ENCODE results near the gene KRT6C. TPM values are rescaled to one million over a fixed set of nuclear protein-coding genes. Genes with fewer than 3 reads are reported as not detected.

KRT6C gene
- polyA plus RNA-seq, 1 of the 3 experiments (the other 2 are of a cell fraction) = not detected

DNA sequence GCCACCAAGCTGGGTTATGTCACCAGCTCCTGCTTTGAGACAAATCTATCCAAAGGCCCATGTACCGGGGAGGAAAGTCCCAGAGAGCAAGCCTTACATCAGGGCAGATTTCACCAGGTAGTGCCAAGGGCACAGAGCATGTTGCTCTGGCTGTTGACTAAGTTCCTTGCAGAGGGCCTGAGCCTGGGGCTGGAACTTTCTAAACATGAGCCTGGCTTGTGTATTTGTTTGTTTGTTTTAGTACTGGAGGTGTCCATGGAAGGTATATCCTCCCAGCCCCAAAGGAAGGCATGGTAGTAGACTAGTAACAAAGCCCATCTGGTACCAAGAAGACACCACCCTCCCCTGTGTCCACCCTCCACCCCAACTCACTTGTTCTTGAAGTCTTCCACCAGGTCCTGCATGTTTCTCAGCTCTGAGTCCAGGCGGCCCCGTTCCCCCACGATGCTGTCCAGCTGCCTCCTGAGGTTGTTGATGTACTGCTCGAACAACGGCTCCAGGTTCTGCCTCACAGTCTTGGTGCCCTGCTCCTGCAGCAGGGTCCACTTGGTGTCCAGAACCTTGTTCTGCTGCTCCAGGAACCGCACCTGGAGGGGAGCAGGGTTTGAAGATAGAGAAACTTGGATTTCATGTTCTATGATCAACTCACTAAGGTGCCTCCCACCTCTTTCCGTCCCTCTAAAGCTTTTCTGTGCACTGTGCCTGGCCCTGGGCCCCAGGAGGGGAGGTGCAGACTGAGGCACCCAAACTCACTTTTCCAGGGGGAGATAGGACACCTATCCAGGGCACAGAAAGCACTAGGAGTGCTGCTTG is 45.2 kb upstream of the KRT6C start:
- H3K36me3 ChIP-seq (replicated peaks in 1 of 2; ENCODE audit: control insufficient read depth in 1 of 2, insufficient read depth in 2 of 2, low read length in 1 of 2) = no peaks in the 10 kb centered on the region
- no peak overlapping the region for H2AFZ ChIP-seq (ENCODE audit: low read depth)
- H4K20me1 ChIP-seq (ENCODE audit: insufficient read depth) = no peaks in the 10 kb centered on the region
- H3K9ac ChIP-seq = no peak overlapping the region
- ChIA-PET POLR2A (no interaction called here), CTCF (interaction anchor here (3.2 kb wide), 1 partner anchor 12 kb away, joined by 9 read pairs; no protein-coding TSS in a partner anchor)
- H3K4me2 ChIP-seq = no peak overlapping the region
- no peak overlapping the region for H3K27ac ChIP-seq (ENCODE audit: low read depth in 2 of 2, low read length in 1 of 2)
- no peaks in the 10 kb centered on the region for H3K9me3 ChIP-seq
- peaks cover 47% of the 10 kb centered on the region; the same call in 1 of the 2 replicates for H3K27me3 ChIP-seq (ENCODE audit: insufficient read depth)
- TF ChIP-seq SIN3A (IDR thresholded peaks at IDR 0.05; ENCODE audit: borderline replicate concordance, low read depth, low read length) = no peak
- TF ChIP-seq NFIC (IDR thresholded peaks at IDR 0.05; ENCODE audit: borderline replicate concordance) = no peak
- H3K79me2 ChIP-seq (ENCODE audit: insufficient read depth) = no peaks in the 10 kb centered on the region
- H3K4me3 ChIP-seq (ENCODE audit: low read depth in 2 of 2, low read length in 1 of 2) = no peak overlapping the region
- H3K4me1 ChIP-seq (ENCODE audit: control insufficient read depth in 1 of 2, insufficient read depth in 2 of 2, low read depth in 1 of 2, low read length in 1 of 2) = no peaks in the 10 kb centered on the region
- no peaks in the 10 kb centered on the region for H3F3A ChIP-seq (replicated peaks; ENCODE audit: insufficient read depth)
- 35% methylated on average over 8 of the region's 8 CpGs for WGBS (ENCODE audit: low lambda C conversion rate)
- DNase-seq = no peak
- H3K9me2 ChIP-seq = no peaks in the 10 kb centered on the region

DNA sequence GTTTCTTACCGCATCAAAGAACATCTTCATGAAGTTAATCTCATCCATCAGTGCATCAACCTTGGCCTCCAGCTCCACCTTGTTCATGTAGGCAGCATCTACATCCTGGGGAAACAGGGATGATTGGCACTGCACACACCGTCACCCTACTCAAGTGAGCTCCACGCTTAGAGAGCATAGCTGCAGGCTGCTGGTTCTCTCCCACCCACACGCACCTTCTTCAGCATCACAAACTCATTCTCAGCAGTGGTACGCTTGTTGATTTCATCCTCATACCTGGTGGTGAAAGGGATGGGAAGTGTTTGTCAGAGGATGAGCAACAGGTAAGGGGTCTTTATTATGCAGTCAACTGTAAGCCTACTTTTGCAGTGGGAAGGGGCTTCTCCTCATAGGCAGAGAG is 44.3 kb upstream of the KRT6C start:
- Histone ChIP-seq H3K4me3 (ENCODE audit: low read depth in 2 of 2, low read length in 1 of 2) (no peak overlapping the region), H3K4me2 (no peak overlapping the region), H3K4me1 (ENCODE audit: control insufficient read depth in 1 of 2, insufficient read depth in 2 of 2, low read depth in 1 of 2, low read length in 1 of 2) (no peaks in the 10 kb centered on the region), H3K9me3 (no peaks in the 10 kb centered on the region), H3K27ac (ENCODE audit: low read depth in 2 of 2, low read length in 1 of 2) (no peak overlapping the region), H3F3A (replicated peaks; ENCODE audit: insufficient read depth) (no peaks in the 10 kb centered on the region), H3K27me3 (ENCODE audit: insufficient read depth) (peaks cover 38% of the 10 kb centered on the region; the same call in 1 of the 2 replicates), H4K20me1 (ENCODE audit: insufficient read depth) (no peaks in the 10 kb centered on the region), H2AFZ (ENCODE audit: low read depth) (no peak overlapping the region), H3K9me2 (no peaks in the 10 kb centered on the region), H3K79me2 (ENCODE audit: insufficient read depth) (no peaks in the 10 kb centered on the region), H3K9ac (no peak overlapping the region), H3K36me3 (replicated peaks in 1 of 2; ENCODE audit: control insufficient read depth in 1 of 2, insufficient read depth in 2 of 2, low read length in 1 of 2) (no peaks in the 10 kb centered on the region)
- POLR2A ChIA-PET = no interaction called here
- CTCF ChIA-PET = interaction anchor here (3.2 kb wide), 1 partner anchor 11 kb away, joined by 9 read pairs; no protein-coding TSS in a partner anchor
- TF ChIP-seq RAD21 (IDR thresholded peaks at IDR 0.05; ENCODE audit: low read length) (no peak), SMC3 (IDR thresholded peaks at IDR 0.05; ENCODE audit: low read depth, low read length) (no peak), EP300 (IDR thresholded peaks at IDR 0.05; ENCODE audit: borderline replicate concordance in 1 of 2, low read depth in 1 of 2, low read length in 1 of 2) (no peak), EZH2phosphoT487 (IDR thresholded peaks at IDR 0.05; ENCODE audit: borderline replicate concordance, low read depth) (no peak), MXI1 (IDR thresholded peaks at IDR 0.05; ENCODE audit: low read depth, low read length) (no peak), GABPA (IDR thresholded peaks at IDR 0.05; ENCODE audit: low read depth) (no peak), NRF1 (IDR thresholded peaks at IDR 0.05; ENCODE audit: low read depth, low read length) (no peak), RXRA (IDR thresholded peaks at IDR 0.05; ENCODE audit: borderline replicate concordance, low read depth) (no peak)
- TF ChIP-seq, protein P1, sequence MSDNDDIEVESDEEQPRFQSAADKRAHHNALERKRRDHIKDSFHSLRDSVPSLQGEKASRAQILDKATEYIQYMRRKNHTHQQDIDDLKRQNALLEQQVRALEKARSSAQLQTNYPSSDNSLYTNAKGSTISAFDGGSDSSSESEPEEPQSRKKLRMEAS (IDR thresholded peaks at IDR 0.05; ENCODE audit: low read depth) = no peak
- TF ChIP-seq, protein P2, sequence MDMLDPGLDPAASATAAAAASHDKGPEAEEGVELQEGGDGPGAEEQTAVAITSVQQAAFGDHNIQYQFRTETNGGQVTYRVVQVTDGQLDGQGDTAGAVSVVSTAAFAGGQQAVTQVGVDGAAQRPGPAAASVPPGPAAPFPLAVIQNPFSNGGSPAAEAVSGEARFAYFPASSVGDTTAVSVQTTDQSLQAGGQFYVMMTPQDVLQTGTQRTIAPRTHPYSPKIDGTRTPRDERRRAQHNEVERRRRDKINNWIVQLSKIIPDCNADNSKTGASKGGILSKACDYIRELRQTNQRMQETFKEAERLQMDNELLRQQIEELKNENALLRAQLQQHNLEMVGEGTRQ (IDR thresholded peaks at IDR 0.05; ENCODE audit: borderline replicate concordance, low read depth, low read length) = no peak
- TF ChIP-seq, protein P3, sequence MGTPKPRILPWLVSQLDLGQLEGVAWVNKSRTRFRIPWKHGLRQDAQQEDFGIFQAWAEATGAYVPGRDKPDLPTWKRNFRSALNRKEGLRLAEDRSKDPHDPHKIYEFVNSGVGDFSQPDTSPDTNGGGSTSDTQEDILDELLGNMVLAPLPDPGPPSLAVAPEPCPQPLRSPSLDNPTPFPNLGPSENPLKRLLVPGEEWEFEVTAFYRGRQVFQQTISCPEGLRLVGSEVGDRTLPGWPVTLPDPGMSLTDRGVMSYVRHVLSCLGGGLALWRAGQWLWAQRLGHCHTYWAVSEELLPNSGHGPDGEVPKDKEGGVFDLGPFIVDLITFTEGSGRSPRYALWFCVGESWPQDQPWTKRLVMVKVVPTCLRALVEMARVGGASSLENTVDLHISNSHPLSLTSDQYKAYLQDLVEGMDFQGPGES (IDR thresholded peaks at IDR 0.05; ENCODE audit: low read depth, low read length) = no peak
- DNase-seq = no peak
- WGBS (ENCODE audit: low lambda C conversion rate) = 46% methylated on average over 5 of the region's 5 CpGs
